Fibroblast of skin of scalp (primary cell): ENCODE data around the gene CLASP1.
"Not testable (repeated sequence)": the region's sequence is repeated elsewhere in the genome, so short reads cannot be mapped to it uniquely, and the experiment has no call there.

ENCODE experiments used
- DNase-seq: peaks from one replicate; pipeline ENCODE4 v3.0.0-alpha.2; 2013

Gene CLASP1

DNA sequence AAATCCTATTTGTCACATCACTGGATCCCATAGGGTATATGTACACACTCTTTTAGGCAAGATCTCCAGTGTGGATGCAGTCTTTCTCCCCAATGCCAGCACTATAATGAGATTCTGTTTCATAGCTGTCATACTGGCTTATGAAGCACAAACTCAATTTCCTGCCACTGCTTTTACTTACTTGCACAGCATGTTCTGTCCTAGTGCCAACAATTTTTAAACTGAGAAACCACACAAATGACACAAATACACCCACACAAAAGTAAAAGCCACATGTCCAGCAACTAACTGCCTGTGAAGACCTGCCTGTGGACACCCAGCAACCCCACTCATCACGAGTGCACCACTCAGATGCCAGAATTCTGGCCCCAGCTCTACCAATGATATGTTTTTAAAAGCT, 148.2 kb downstream of the CLASP1 start:
- DNase-seq, result peak; percentile 68

DNA sequence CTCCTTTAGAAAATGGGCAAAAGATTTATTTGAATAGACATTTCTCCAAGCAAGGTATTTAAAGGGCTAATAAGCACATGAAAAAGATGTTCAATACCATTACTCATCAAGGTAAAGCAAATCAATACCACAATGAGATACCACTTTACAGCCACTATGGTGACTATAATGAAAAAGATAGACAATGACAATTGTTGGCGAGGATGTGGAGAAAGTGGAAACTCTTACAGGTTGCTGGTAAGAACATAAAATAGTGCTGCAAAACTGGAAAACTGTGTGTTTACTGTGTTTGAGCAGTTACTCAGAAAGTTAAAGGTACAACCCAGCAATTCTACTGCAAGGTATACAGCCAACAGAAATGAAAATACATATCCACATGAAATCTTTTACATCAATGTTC, 150.5 kb downstream of the CLASP1 start:
- DNase-seq, result no peak

DNA sequence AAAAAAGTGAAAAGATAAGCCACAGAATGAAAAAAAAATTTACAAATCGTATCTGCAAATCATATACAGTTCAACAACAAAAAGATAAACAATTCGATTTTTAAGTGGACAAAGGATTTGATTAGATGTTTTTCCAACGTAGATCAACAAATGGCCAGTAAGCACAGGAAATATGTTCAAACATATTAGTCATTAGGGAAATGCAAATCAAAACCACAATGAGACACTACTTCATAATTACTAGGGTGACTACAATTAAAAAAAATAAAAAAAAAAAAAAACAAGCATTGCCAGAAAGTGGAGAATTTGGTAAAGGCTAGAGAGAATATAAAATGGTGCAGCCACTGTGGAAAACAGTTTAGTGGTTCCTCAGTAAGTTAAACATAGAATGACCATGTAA, 156.9 kb downstream of the CLASP1 start:
- DNase-seq, result no peak

DNA sequence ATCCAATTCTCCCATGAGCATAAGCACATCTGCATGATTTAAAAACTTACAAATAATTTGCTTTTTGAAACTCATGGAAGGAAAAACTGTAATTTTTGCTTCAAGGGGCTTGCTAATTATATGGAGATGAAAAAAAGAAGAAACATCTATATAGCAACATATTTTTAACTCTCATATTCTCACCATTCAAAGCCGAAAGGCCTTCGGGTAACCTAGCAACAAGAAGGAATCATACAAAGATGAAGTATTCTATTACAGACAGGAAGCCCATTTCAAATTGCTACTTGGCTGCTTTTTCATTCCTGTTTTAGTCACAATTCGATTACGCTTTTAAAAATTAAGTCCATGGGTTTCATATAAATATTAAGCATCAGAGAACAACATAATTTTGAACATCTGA, 157.7 kb downstream of the CLASP1 start:
- DNase-seq, result no peak

DNA sequence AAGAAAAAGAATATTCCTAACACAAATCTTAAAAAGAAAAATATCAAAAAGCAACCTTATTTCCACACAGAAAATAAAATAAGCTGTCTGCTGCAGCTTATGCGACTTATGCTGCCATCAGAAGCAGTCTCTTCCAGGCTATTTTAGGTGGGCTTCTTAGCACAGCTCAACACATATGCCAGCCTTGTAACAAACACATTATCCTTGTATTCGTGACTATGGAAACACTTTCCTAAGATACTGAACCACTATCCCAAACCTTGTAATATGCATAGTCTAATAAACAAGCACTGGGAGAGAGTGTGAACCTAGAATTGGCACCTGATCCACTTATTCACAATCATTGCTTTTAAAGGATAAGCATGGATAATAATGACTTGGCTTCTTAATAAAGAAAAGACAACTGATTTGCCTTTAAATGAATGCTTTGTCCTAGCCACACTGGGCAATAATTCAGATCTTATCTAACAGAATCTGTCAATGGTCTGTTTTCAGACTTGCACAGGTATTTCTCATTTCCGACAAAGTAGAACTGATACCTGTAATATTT, 158.6 kb downstream of the CLASP1 start:
- no peak for DNase-seq

DNA sequence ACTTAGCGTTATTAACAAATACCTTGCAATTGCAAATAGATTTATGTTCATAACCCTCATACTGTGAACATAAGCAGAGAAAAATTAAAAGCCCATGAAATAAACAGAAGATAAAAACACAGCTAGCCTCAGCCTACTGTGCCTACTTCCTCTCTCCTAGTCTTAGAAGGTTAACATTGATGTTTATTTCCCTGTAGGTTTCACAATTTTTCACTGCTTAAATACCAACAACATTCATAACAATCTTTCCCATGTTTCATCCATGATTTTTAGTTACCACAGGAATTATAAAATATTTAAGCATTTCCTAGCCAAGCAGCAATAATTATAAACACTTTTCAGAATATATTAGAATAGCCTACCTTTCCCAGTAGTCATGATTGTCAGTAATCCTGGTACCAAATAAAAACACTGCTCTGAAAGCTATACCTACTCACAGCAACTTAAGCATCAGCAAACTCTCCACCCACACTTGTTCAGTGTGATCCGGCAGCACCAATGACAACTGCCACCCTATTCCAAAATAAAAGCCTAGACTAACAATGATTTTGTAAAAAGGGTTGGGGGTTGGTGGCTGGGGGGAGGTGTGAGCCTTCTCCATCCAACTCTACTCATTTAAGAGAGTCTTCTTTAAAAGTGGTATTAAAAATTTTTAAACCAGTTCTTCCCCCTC, 159.2 kb downstream of the CLASP1 start:
- DNase-seq, result peak; percentile 39

DNA sequence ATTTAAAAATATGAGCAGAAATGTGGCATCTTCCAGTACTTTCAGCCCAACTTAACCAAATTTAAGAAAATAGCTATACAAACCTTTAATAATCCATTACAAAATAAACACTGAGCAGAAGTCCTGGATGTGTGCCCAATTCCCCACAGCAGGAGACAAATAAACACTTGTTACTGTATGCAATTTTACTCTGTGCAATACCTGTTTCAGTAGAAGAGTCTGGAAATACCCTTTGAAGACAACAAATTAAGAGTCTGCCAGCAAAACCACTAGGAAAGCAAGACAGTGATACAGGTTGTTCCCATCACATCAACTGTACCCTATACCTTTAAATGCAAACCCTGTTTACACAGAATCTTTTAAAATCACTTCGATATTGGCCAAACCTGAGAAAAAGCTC, 160.0 kb downstream of the CLASP1 start:
- no peak for DNase-seq

DNA sequence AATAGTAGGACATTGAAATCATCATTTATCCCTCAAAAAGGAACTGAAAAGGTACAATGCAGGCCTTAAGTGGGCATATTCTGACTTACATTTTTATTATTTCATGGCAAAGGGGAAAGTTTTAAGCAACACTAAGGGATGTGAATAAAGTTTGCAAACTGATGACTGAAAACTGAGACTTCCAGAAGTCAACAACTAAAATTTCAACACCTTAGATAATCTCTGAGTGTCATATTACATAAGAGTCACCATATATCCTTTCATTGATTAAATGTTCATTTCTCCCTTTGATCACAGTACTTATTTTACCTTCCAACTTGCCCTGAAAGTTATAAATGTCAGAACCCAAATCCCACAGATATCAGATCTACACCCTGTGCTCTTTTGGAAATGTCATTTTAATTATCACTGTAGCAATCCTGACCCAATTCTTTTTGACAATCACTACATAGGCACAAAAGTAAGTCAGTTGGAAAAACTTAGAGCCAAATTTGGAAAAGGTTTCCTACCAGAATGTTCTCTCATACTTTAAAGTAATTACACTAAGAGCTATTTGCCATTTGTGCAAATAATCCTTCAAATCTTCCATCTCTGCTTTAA, 163.0 kb downstream of the CLASP1 start:
- no peak for DNase-seq

DNA sequence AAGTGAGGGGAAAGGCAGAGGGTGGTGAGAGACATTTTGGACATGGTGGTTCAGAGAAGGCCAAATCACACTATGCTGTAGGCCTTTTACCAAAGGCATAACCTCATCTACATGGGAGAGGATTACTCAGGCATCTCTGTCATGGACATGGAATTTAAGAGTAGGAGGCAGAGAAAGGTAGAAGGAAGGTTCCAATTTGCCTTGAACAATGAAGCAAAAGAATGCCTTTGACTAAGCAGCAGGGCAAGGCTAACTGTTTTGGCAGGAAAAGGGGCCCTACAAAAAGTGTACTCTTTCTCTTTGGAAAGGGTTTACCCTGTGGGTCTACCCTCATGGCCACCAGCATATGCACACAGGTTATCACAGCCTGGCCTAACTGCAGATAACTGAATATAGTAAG, 164.2 kb downstream of the CLASP1 start:
- DNase-seq, result peak; percentile 56

DNA sequence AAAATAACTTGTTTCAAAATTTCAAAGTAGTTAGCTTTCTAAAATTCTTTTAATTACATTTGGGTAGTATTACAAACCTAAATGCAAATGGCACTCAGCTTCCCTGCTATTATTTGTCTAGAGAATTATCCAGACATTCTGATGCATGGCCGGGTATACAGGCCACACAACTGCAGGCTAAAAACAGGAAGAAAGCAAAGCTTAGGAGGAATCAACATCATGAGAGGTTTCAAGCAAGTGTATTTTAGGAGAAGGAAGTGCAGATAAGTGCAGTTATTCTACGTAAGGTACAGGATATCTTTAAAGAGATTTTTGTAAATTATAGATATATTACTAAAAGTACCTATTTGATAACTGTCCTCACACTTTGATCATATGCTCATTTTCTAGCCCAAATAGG, 165.4 kb downstream of the CLASP1 start:
- no peak for DNase-seq

DNA sequence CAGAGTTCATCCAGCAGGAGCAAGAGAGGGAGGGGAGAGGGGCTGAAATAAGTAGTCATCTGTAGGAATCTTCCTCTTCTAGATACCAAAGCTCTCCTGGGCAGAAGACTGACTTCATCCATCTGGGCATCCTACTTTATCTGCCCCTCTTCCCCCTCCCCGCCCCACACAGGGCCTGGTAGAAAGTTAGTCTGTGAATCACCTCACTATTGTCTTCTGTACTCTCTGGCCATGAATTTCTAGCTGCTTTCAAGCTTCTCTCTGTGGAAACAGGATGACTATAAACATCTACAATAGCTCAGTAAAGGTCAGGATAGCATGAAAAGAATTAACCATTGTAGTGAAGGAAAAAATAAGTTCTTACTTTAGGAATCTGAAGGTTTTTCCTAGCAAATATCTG, 166.2 kb downstream of the CLASP1 start:
- peak; percentile 17 for DNase-seq

DNA sequence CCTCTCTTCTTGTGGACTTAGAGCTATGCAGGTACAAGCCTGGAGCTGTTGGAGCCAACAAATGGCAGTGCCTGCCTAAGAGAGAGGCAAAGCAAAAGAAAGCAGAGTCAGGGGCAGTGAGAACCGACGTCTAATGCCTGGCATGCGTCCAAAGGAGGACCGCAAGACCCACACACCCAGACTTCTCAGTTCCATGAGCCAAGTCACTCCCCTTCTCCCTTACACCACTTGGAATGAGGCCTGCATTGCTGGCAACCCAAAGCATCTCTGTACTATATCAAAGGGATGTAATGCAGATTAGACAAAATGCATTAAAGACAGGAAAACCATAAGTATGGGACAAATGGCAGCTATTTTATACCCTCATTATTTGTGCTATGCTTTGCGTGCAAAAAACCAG, 168.4 kb downstream of the CLASP1 start:
- DNase-seq, result peak; percentile 96

DNA sequence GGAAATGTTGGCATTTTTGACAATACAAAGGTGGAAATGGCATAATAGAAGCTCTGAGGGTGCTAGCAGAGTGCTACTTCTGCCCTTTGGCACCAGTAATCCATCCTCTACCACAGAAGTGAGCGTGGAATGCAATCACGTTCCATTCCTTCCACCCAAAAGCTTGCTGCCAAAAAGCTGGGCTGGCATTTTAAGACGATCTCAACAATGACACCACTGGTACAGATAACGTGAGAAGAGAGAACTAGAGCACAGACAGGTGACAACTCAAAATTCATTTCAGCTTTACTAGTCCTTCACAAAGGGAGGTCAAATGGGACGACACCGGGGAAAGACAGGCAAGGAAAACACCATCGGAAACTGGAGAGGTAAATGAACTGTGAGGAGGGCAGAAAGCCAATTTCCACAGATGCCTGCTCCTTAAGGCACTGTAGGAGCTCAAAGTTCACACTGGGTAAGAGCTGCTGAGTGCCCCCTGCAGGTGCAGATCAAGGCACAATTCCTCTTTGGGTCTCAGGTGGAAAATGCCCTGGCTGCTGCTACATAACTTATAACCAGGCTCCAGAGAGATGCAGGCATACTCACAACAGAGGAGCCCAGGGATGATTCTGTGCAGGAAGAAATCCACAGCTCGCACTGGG, 169.3 kb downstream of the CLASP1 start:
- peak; percentile 47 for DNase-seq

DNA sequence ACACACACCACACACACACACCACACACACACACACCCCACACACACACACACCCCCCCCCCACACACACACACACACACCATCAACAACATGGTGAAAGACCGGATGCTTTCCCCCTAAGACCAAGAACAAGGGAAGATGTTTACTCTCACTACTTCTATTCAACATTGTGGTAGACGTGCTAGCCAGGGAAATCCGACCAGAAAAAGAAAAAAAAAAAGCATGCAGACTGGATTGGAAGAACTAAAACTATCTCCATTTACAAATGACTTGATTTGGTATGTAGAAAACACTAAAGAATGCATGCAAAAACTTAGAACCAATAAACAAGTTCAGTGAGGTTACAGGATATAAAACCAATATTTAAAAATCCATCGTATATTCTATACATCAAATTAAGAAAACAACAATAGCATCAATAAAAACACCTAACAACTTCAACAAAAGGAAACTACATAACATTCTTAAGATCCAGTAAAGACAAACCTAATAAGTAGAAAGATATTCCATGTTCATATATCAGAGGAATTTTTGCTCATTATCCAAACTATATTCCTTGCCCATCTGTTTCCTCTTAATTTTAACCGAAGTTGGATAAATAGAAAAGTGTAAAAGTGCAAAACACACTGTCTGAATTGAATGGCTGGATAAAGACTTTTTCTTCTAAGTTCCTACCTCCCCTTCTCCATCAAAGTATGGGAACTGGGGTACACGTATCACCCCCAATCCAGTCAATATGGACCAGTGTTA, 170.1 kb downstream of the CLASP1 start:
- peak; percentile 26 for DNase-seq

DNA sequence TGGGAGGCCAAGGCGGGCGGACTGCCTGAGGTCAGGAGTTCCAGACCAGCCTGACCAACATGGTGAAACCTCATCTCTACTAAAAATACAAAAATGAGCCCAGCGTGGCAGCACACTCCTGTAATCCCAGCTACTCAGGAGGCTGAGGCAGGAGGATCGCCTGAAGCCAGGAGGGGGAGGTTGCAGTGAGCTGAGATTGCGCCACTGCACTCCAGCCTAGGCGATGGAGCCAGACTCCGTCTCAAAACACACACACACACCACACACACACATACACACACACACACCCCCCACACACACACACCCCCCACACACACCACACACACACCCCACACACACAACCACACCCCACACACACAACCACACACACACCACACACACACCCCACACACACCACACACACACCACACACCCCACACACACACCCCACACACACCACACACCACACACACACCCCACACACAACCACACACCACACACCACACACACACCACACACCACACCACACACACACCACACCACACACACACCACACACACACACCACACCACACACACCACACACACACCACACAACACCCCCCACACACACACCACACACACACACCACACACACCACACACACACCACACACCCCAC, 170.8 kb downstream of the CLASP1 start:
- not testable (repeated sequence) for DNase-seq

DNA sequence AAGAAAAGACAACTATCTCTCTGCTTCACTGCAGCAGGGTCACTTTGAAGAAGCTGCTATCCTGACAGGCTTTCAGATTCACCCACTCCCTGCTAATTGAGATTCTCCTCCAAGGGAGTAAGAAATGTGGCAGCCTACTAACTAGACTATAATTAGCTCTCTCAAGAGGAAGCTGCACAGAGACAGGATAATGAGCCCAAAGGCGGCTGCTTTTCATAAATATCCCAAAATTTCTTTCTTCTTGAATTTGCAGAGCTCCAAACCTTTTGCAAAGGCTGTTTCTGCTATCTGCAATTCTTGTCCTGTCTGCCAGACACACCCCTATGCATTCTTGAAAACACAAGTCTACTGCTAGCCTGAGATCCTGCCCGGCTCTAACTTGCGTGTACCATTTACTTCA, 172.6 kb downstream of the CLASP1 start:
- no peak for DNase-seq

DNA sequence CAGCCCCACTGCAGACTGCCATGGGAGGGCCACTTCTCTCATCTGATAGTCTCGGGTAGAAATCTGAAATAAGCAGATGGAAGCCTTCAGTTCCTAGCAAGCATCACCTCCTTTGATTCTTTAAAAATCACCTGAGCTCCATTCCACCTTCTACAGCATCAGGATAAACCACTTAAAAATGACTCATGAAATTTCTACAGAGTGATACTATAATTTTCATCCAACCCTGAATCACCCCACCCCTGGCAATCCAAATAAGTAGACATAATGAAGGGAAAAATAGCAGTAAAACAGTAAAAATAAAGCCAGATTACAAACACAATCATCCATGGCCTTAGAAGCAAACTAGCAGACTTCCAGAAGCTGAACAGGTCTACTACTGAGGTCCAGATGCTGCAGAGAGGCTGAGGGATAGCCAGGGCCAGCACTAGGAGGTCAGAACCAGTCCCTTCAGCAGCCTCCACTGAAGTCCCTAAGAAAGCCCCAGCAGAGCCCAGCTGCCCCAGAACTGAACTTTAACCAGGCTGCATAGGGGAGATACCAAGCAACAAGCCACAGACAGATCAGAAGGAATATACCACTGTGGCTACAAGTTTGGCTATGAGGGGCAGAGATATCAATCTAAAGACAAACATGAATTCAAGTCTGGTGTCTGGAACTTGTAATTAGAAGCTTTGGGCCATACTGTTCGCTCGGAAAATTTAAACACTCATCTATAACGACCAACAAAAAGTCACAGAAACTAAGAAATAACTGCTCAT, 173.3 kb downstream of the CLASP1 start:
- DNase-seq, result no peak

DNA sequence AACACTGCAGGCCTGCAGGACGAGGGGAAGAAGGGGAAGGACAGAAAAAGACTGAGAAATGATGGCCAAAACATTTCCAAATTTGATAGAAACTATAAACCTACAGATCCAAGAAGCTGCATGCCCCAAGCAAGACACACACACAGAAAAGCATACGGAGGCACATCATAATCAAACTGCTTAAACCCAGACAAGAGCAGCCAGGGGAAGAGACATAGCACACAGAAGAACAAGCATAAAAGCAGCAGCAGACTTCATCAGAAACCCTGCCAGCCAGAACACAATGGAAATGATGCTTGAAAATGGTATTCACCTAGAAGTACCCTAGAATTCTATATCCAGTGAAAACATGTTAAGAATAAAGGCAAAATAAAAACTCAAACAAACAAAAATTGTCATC, 175.8 kb downstream of the CLASP1 start:
- DNase-seq, result no peak

DNA sequence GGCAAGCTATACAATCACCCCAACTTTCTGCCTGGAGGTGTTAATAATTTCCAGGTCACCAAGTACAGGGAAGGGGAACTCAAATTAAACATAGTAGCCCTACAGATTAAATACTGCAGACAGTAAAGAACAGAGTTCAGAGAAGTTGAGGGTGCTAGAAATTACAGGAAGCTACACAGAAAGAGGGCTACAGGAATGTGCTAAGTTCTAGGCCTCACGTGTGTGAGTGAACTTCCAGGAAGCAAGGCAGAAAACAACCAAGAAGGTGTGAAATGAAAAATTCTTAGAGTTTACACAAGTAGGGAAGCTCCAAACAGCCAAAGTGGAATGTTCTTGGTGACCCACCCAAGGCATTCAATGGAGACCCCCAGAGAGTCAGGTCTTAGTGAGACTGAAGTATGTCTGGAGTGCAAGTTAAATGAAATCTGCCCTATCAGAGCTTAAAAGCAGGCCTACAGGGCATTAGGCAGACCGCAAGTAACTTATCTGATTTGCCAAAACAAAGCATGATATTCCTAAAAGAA, 176.7 kb downstream of the CLASP1 start:
- no peak for DNase-seq

DNA sequence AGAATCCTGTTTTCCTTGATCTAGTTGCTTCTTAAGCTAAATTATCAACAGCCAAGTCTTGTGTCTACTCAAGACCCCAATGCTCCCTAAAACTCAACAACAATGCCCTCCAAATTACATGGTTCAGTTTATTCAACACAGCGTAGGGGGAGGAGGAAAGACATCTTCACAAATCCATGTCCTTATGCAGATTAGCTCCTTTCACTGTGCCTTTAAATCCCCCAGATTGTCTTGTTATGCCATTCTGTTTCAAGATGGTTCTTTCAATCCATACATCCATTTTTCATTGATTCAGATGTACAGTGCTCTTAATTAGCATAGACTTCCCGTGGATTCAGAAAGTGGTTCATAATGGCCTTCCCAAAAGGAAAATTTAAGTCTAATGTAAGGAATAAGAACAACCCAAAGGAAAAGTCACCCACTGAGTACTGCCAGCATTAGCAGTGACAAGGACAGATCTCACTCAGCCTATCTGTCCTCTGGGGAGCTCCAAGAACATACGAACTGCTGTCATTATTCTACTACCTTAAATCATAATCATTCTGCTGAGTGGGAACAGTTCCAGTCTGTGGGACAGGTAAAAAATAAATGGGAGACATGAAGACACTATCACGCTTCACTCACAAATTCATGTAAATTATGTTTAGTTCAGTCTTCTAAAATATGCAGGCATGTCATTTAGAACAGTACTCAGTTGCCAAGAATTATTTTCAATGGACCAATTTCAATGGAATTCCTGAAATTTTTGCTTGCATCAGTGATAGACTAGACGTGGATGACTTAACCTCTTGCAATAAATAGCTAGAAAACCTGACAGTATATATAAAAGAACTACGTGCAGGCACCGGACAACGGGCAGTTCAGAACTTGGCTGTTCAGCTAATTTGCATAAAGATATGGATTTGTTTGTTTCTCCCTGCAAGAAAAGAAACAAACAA, 177.5 kb downstream of the CLASP1 start:
- peak; percentile 90 for DNase-seq
